IPS DF 19.7 (cell line): ENCODE results near the gene PLA2G12B.

Experiments
- DNase-seq: peaks from one replicate; pipeline ENCODE4 v3.0.0-alpha.2; 2013; ENCODE audit warnings: low read depth, low spot score

Gene PLA2G12B

GRCh38 chr10:72890086-72890485 lies 64.5 kb downstream of the PLA2G12B start:
- no peak for DNase-seq

GRCh38 chr10:72889391-72889831 lies 65.2 kb downstream of the PLA2G12B start:
- no peak for DNase-seq

- DNase-seq = no peak
These were observed 66.4 kb downstream of the PLA2G12B start for GRCh38 chr10:72888151-72888638.

GRCh38 chr10:72887043-72887442 lies 67.6 kb downstream of the PLA2G12B start:
- peak; percentile 68 for DNase-seq

GRCh38 chr10:72886621-72887020 lies 68.0 kb downstream of the PLA2G12B start:
- no peak for DNase-seq

- no peak for DNase-seq
These were observed 68.7 kb downstream of the PLA2G12B start for GRCh38 chr10:72885953-72886352.
